GM12874 (cell line): ENCODE measurements around the gene DEPP1.

Source experiments
- CTCF ChIP-seq: IDR thresholded peaks from 2 replicates; pipeline ENCODE4 v1.5.1; 2011; ENCODE audit warnings: low read depth, mild to moderate bottlenecking, control low read depth, low read length, moderate library complexity; ENCODE audit not compliant: insufficient read depth

Gene DEPP1

DNA sequence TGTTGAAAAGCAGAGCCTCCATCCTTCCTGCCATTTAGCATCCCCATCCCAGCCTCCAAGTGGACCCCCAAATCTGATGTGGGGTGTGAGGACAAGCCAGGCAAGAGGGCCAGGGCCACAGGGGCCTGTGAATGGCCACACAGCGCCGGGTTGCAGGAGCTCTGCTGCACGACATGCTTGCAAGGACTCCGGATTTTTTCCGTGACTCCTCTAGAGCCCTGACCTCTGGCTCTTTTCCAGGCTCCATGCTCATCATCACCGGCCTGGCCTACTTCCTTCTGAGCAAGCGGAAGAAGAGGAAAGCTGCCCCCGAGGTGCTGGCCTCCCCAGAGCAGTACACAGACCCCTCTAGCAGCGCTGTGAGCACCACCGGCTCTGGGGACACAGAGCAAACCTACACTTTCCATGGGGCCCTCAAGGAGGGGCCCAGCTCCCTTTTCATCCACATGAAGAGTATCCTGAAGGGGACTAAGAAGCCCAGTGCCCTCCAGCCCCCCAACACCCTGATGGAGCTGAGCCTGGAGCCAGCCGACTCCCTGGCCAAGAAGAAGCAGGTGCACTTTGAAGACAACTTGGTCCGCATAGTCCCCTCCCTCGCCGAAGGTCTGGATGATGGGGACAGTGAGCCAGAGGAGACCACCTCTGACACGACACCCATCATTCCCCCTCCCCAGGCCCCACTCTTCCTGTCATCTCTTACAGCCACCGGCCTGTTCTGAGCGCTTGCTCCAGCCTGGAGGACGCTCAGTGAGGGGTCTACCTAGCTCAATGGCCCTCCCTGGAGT lies 44.0 kb downstream of the DEPP1 start:
- TF ChIP-seq CTCF: no peak

DNA sequence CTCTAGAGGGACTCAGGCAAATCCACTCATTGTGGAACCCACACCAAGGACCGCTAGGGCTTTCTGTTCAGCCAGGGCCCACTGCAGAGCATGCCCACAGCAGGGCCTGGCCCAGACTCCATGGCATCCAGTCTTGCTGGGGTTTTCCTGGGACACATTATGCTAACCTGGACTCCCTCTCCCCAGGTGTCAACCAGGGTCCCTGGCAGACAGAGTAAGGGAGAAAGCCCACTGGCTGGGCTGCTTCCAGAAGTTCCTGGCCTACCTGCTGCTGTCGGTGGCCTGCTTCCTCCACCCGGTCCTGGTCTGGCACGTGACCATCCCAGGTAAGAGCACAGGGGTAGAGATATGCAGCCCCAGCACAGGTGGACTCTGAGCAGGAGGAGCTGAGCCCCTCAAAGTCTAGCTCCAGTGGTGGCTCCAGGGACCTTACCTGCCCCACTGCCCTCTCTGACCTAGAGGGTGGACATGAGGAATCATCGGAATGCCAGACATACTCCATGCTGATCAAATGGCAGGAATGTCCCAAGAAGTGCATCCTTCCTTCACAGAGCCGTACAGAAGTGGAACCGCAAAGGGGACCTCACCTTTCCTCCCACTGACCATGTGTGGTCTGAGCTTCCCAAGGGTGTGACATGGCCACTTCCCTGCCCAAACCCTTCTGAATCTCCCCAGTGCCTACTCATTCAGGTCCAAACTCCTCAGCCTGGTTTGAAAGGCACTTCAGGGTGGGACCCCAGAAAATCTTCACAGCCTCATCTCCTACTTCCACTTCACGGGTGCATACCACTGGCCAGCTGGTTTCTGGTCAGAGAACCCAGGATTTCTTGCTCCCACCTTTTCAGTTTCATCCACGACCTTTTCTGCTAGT lies 44.9 kb downstream of the DEPP1 start:
- TF ChIP-seq CTCF: no peak

GRCh38 chr10:44932517-44933450 lies 45.8 kb downstream of the DEPP1 start:
- TF ChIP-seq CTCF: peak; percentile 98

- no peak for TF ChIP-seq CTCF
Observed at GRCh38 chr10:44931621-44932516, 46.7 kb downstream of the DEPP1 start.

GRCh38 chr10:44930904-44931620 lies 47.5 kb downstream of the DEPP1 start:
- TF ChIP-seq CTCF: no peak
